Measurements from ENCODE around the gene EIF5A.

EIF5A gene

GRCh38 chr17:7318121-7318860, 10.9 kb downstream of the EIF5A start:
- H4K20me1 ChIP-seq (ENCODE audit: insufficient read depth, low read length), result no peaks in the 10 kb centered on the region

GRCh38 chr17:7321466-7321865, 14.0 kb downstream of the EIF5A start:
- no peaks in the 10 kb centered on the region for H3K9me2 ChIP-seq (replicated peaks; ENCODE audit: insufficient read depth, low read length)
- no peak overlapping the region for H3K9ac ChIP-seq (ENCODE audit: low read length)
- no peaks in the 10 kb centered on the region; the same call in 1 of the 2 replicates for H3K79me2 ChIP-seq (ENCODE audit: low read length)
- DNase-seq, result no peak
- TF ChIP-seq CTCF (IDR thresholded peaks at IDR 0.05; ENCODE audit: low read length) (no peak), EZH2 (optimal IDR thresholded peaks at IDR 0.05; ENCODE audit: low read depth, low read length) (no peak), EZH2phosphoT487 (IDR thresholded peaks at IDR 0.05; ENCODE audit: low read length) (no peak)
- H3K27me3 ChIP-seq (replicated peaks; ENCODE audit: insufficient read depth, low read length), result no peaks in the 10 kb centered on the region
- no peaks in the 10 kb centered on the region for H3K36me3 ChIP-seq (replicated peaks; ENCODE audit: insufficient read depth, low read length)
- H3F3A ChIP-seq (ENCODE audit: insufficient read depth, low read length), result no peaks in the 10 kb centered on the region
- H3K4me3 ChIP-seq (ENCODE audit: low read length), result no peak overlapping the region
- no peaks in the 10 kb centered on the region for H4K20me1 ChIP-seq (ENCODE audit: insufficient read depth, low read length)
- H3K9me3 ChIP-seq (replicated peaks; ENCODE audit: insufficient read depth, low read length), result no peaks in the 10 kb centered on the region
- H3K27ac ChIP-seq (ENCODE audit: low read length), result no peak overlapping the region
- no peak overlapping the region for H3K4me2 ChIP-seq (ENCODE audit: low read depth, low read length)
- no peaks in the 10 kb centered on the region for H3K4me1 ChIP-seq (ENCODE audit: low read length)
- no peak overlapping the region for H2AFZ ChIP-seq (ENCODE audit: low read length)

More at GRCh38 chr17:7318121-7318860, 10.9 kb downstream of the EIF5A start:
- no peaks in the 10 kb centered on the region for H3K27me3 ChIP-seq (replicated peaks; ENCODE audit: insufficient read depth, low read length)
- H3F3A ChIP-seq (ENCODE audit: insufficient read depth, low read length), result peaks cover 17% of the 10 kb centered on the region
- no peaks in the 10 kb centered on the region for H3K9me2 ChIP-seq (replicated peaks; ENCODE audit: insufficient read depth, low read length)
- H3K9me3 ChIP-seq (replicated peaks; ENCODE audit: insufficient read depth, low read length), result no peaks in the 10 kb centered on the region
- peaks cover 5% of the 10 kb centered on the region; the same call in 1 of the 2 replicates for H3K4me1 ChIP-seq (ENCODE audit: low read length)
- no peak overlapping the region for H2AFZ ChIP-seq (ENCODE audit: low read length)
- TF ChIP-seq EZH2phosphoT487 (IDR thresholded peaks at IDR 0.05; ENCODE audit: low read length), result no peak
- no peak for TF ChIP-seq CTCF (IDR thresholded peaks at IDR 0.05; ENCODE audit: low read length)
- no peak for TF ChIP-seq EZH2 (optimal IDR thresholded peaks at IDR 0.05; ENCODE audit: low read depth, low read length)
- peaks cover 21% of the 10 kb centered on the region for H3K79me2 ChIP-seq (ENCODE audit: low read length)
- no peak overlapping the region for H3K9ac ChIP-seq (ENCODE audit: low read length)
- no peak for DNase-seq
- no peaks in the 10 kb centered on the region for H3K36me3 ChIP-seq (replicated peaks; ENCODE audit: insufficient read depth, low read length)
- no peak overlapping the region for H3K4me3 ChIP-seq (ENCODE audit: low read length)
- H3K4me2 ChIP-seq (ENCODE audit: low read depth, low read length), result no peak overlapping the region
- no peak overlapping the region for H3K27ac ChIP-seq (ENCODE audit: low read length)

DNA sequence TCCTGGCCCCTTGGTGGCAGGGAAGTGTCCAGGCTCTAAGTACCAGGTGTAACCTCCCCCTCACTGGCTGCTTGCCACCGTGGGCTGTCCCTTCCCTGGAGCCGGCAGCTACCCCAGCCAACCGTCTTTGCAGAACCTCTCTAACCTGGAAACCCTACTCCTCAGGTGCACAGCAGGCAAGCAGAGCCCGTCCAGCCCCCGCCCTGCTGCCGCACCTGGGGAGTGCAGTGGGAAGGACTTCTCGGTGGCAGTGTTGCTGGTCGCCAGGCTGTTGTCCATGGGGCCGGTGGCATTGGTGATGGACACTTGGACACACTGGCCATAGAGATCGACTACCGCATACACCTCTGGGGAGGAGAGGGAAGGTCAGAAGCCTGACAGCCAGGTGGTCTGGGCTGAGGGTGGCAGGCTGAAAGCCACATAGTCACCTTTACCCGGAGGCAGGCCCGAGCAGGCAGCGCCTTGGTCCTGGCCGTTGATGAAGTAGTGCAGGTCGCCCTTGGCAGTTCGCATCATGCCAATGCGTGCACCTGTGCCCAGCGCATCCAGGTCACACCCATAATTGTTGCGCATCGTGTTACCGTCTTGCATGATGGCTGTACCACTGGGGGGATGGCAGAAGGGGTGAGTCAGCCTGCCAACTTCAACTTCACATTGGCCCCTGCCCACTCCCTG, 15.2 kb downstream of the EIF5A start:
- Histone ChIP-seq H2AFZ (ENCODE audit: low read length) (no peak overlapping the region), H3K9me3 (replicated peaks; ENCODE audit: insufficient read depth, low read length) (no peaks in the 10 kb centered on the region), H4K20me1 (ENCODE audit: insufficient read depth, low read length) (no peaks in the 10 kb centered on the region), H3K36me3 (replicated peaks; ENCODE audit: insufficient read depth, low read length) (no peaks in the 10 kb centered on the region), H3K27me3 (replicated peaks; ENCODE audit: insufficient read depth, low read length) (no peaks in the 10 kb centered on the region), H3K27ac (ENCODE audit: low read length) (no peak overlapping the region), H3K4me1 (ENCODE audit: low read length) (no peaks in the 10 kb centered on the region), H3K79me2 (ENCODE audit: low read length) (peaks cover 5% of the 10 kb centered on the region), H3K4me2 (ENCODE audit: low read depth, low read length) (no peak overlapping the region), H3F3A (ENCODE audit: insufficient read depth, low read length) (no peaks in the 10 kb centered on the region), H3K9ac (ENCODE audit: low read length) (no peak overlapping the region), H3K9me2 (replicated peaks; ENCODE audit: insufficient read depth, low read length) (no peaks in the 10 kb centered on the region), H3K4me3 (ENCODE audit: low read length) (no peak overlapping the region)
- DNase-seq, result no peak
- TF ChIP-seq CTCF (IDR thresholded peaks at IDR 0.05; ENCODE audit: low read length) (no peak), EZH2phosphoT487 (IDR thresholded peaks at IDR 0.05; ENCODE audit: low read length) (no peak), EZH2 (optimal IDR thresholded peaks at IDR 0.05; ENCODE audit: low read depth, low read length) (no peak)
